A673 (cell line): Measurements from ENCODE around the gene PDE6B. TPM values are rescaled to one million over a fixed set of nuclear protein-coding genes. Genes with fewer than 3 reads are reported as not detected.
A peak's percentile ranks its signal among the peaks of the same experiment; 100 is the strongest.

ENCODE experiments used
- BruUV-seq: library from RNA; stranded (reverse); fragments of 400-500 nt; replicated peaks from 2 replicates; lab custom pipeline; 2021; lab: Mats Ljungman, UMichigan
- CTCF ChIA-PET: fragments of 300-600 bp; sonication (Branson Sonifier 250); formaldehyde crosslinking; loops from one replicate; lab custom pipeline; 2022; ENCODE audit warnings: antibody characterized with exemption; lab: Charles Lee
- POLR2A ChIA-PET: fragments of 300-600 bp; sonication (Branson Sonifier 250); formaldehyde crosslinking; loops from one replicate; lab custom pipeline; 2022; ENCODE audit warnings: antibody characterized with exemption; ENCODE audit not compliant: low non-redundant PET; lab: Charles Lee
- DNase-seq: peaks from one replicate; pipeline ENCODE4 v3.0.0-alpha.2; 2015; ENCODE audit warnings: low spot score
- H3K27ac ChIP-seq: fragments of 200-600 bp; sonication (generic); 2 replicates; pipeline ENCODE4 v1.5.1; 2016; ENCODE audit warnings: mixed run types, low read depth, mild to moderate bottlenecking, mixed read lengths, antibody characterized with exemption, low read length; ENCODE audit not compliant: poor library complexity, severe bottlenecking
- H3K27me3 ChIP-seq: fragments of 200-600 bp; sonication (generic); replicated peaks from 2 replicates; pipeline ENCODE4 v1.6.1; 2017; ENCODE audit warnings: mixed run types, low read depth, mild to moderate bottlenecking, mixed read lengths, antibody characterized with exemption, low read length; ENCODE audit not compliant: insufficient read depth, poor library complexity
- H3K36me3 ChIP-seq: fragments of 200-600 bp; sonication (generic); 2 replicates; pipeline ENCODE4 v1.6.1; 2016; ENCODE audit warnings: mixed run types, mild to moderate bottlenecking, mixed read lengths, antibody characterized with exemption, low read length; ENCODE audit not compliant: insufficient read depth, poor library complexity, severe bottlenecking
- H3K4me1 ChIP-seq: fragments of 200-600 bp; sonication (generic); 2 replicates; pipeline ENCODE4 v1.6.1; 2017; ENCODE audit warnings: mixed run types, mild to moderate bottlenecking, mixed read lengths, antibody characterized with exemption, low read length; ENCODE audit not compliant: insufficient read depth, poor library complexity, severe bottlenecking
- H3K4me3 ChIP-seq: fragments of 200-600 bp; sonication (generic); 2 replicates; pipeline ENCODE4 v1.5.1; 2016; ENCODE audit warnings: low read depth, mixed run types, mild to moderate bottlenecking, mixed read lengths, low read length; ENCODE audit not compliant: poor library complexity, severe bottlenecking
- H3K9me3 ChIP-seq: fragments of 200-600 bp; sonication (generic); 2 replicates; pipeline ENCODE4 v1.6.1; 2016; ENCODE audit warnings: mixed run types, low read depth, mild to moderate bottlenecking, mixed read lengths, antibody characterized with exemption, low read length; ENCODE audit not compliant: poor library complexity, severe bottlenecking
- EZH2 ChIP-seq: fragments of 200-600 bp; sonication (generic); IDR thresholded peaks from 2 replicates; pipeline ENCODE4 v1.6.1; 2017; ENCODE audit warnings: borderline replicate concordance, low read depth, mild to moderate bottlenecking, mixed read lengths, antibody characterized with exemption, low read length; ENCODE audit not compliant: poor library complexity, severe bottlenecking
- intact Hi-C: fragments of 100-400 bp; cut with micrococcal nuclease; formaldehyde crosslinking; loops from one replicate; pipeline ENCODE4 v1.10.0; 2022; ENCODE audit not compliant: unreplicated experiment
- total RNA-seq: library from RNA; stranded (reverse); gene quantifications from 2 replicates; pipeline ENCODE4 v1.2.3, GENCODE V29; 2021
- TF ChIP-seq, protein P1 (sequence below): fragments of 300-800, 200-600 bp; sonication (generic); conservative IDR thresholded peaks from 2 replicates; pipeline ENCODE4 v1.5.1; 2017; ENCODE audit warnings: low read depth, mild to moderate bottlenecking, antibody characterized with exemption, low read length, moderate library complexity, mixed read lengths

Gene PDE6B
- total RNA-seq, 1 experiment from 2014 or later, result 10.4 TPM

DNA sequence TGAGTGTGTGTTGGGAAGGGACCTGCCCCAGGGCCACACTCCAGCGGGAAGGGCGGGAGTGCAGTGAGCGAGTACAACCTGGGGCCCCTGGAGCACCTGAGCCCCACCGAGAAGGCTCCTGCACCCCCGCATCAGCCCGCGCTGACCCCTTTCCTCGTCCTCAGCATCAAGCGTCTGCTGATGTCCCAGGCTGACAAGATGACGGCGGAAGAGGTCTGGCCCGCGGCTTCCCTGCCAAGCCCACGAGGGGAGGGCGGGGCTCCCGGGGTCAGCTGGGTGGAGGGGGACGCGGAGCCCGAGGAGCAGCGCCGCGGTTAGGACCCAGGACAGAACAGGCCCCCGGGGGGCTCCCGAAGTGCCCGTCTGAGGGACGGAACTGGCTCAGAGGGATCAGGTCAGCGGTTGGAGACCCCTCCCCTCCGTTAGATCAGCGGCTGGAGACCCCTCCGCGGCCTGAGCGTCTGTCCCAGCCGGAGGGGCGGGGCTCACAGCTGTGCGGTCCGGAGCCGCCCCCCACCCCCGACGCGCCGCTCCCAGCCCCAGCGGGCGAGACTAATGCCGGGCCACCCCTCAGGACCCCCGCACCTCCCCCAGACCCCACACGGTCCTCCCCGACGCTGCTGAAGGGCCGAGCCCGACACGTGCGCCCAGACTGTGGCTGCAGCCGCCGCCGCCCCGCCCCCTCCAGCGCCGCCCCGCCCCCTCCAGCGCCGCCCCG, 55.7 kb downstream of the PDE6B start:
- no TSS peak for BruUV-seq
- Histone ChIP-seq H3K9me3 (no peaks in the 10 kb centered on the region), H3K4me3 (peak overlapping the region; percentile 39), H3K4me1 (peaks cover 4% of the 10 kb centered on the region), H3K27ac (no peak overlapping the region), H3K27me3 (no peaks in the 10 kb centered on the region), H3K36me3 (no peaks in the 10 kb centered on the region)
- TF ChIP-seq, protein P1, sequence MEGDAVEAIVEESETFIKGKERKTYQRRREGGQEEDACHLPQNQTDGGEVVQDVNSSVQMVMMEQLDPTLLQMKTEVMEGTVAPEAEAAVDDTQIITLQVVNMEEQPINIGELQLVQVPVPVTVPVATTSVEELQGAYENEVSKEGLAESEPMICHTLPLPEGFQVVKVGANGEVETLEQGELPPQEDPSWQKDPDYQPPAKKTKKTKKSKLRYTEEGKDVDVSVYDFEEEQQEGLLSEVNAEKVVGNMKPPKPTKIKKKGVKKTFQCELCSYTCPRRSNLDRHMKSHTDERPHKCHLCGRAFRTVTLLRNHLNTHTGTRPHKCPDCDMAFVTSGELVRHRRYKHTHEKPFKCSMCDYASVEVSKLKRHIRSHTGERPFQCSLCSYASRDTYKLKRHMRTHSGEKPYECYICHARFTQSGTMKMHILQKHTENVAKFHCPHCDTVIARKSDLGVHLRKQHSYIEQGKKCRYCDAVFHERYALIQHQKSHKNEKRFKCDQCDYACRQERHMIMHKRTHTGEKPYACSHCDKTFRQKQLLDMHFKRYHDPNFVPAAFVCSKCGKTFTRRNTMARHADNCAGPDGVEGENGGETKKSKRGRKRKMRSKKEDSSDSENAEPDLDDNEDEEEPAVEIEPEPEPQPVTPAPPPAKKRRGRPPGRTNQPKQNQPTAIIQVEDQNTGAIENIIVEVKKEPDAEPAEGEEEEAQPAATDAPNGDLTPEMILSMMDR, result no peak
- TF ChIP-seq EZH2, result no peak
- no peak for DNase-seq
- ChIA-PET CTCF (no interaction called here), POLR2A (no interaction called here)
- intact Hi-C loops, result no loop called here

DNA sequence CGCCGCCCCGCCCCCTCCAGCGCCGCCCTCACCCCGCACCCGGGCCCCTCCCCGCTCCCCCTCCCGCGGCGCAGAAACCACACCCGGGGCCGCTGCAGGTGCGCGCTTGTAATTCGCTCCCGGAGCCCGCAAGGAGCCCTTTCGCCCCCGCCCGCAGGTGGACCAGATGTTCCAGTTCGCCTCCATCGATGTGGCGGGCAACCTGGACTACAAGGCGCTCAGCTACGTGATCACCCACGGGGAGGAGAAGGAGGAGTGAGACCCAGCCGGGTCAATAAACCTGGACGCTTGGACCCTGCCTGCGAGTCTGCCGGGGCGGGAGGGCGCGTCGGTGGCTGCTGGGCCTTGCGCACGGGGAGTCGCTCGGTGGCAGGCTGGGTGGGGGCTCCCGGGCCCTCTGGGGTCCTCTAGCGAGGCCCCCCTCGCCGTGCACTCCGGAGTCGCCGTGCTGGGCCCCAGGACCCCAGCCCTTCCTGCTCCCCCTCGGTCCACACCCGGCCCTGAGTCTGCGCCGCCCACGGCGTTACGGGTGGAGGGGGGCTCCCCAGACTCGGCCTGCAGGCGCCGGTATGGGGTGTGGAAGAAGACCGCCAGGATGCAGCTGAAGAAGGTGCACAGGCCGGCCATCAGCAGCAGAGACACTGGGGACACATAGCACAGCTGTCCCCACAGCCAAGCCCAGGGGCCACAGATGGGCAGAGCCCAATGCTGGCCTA, 56.5 kb downstream of the PDE6B start:
- Histone ChIP-seq H3K4me3 (no peak overlapping the region), H3K4me1 (peaks cover 4% of the 10 kb centered on the region), H3K9me3 (no peaks in the 10 kb centered on the region), H3K36me3 (no peaks in the 10 kb centered on the region), H3K27ac (no peak overlapping the region), H3K27me3 (no peaks in the 10 kb centered on the region)
- TF ChIP-seq, protein P1, result no peak
- TF ChIP-seq EZH2, result no peak
- DNase-seq, result no peak
- intact Hi-C loops, result no loop called here
- ChIA-PET CTCF (no interaction called here), POLR2A (no interaction called here)
- BruUV-seq, result no TSS peak

DNA sequence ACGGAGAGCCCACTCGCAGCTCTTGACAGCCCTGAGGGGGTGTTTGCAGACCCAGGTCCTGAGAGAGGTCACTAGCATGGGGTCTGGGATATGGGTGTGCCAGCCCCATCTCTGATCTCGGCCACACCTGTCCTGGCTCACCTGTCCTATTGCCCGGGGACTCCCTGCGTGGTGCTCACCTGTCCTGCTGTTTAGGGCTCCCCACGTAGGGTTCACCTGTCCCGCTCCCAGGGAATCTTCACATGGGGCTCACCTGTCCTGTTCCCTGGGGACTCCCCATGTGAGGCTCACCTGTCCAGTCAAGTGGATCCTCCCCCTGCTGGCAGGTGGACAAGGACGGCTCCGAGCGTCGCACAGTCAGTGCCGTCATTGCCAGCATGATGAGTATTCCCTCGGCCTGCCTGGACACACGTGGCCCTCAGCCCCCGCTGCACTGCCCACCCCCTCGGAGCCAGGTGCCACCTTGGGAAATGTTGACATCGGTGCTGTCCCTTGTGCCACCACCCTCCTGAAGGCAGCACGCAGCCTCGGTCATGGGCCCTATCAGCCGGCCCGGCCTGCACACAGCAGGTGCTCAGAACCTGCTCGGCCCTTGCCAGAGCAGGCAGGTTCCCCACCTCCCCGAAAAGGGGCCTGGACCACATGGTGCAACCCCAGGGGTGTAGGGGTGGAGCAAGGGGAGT, 57.3 kb downstream of the PDE6B start:
- BruUV-seq, result no TSS peak
- no peaks in the 10 kb centered on the region for H3K9me3 ChIP-seq
- DNase-seq, result no peak
- no peak overlapping the region for H3K4me3 ChIP-seq
- H3K27ac ChIP-seq, result no peak overlapping the region
- ChIA-PET POLR2A (no interaction called here), CTCF (no interaction called here)
- TF ChIP-seq EZH2, result no peak
- TF ChIP-seq, protein P1, result no peak
- intact Hi-C loops, result no loop called here
- peaks cover 4% of the 10 kb centered on the region for H3K4me1 ChIP-seq
- no peaks in the 10 kb centered on the region for H3K36me3 ChIP-seq
- no peaks in the 10 kb centered on the region for H3K27me3 ChIP-seq
